Muscle of leg (tissue), 9 donors: ENCODE measurements around the gene PTPN22. TPM values are rescaled to one million over a fixed set of nuclear protein-coding genes. Genes with fewer than 3 reads are reported as not detected.

Source experiments
- polyA plus RNA-seq, 8 donors: library from polyadenylated mRNA; unstranded; fragments of 120-200 nt; gene quantifications; one replicate each; pipeline versions ENCODE4 v1.2.1 to v1.2.3, GENCODE V29; 2013; ENCODE audit warnings: inconsistent platforms in 1 of 8, low replicate concordance in 1 of 8; ENCODE audit not compliant: insufficient read length in 8 of 8, insufficient read depth in 1 of 8
- total RNA-seq: library from RNA; stranded (reverse); fragments of 120-200 nt; gene quantifications from one replicate; pipeline ENCODE4 v1.2.4, GENCODE V29; 2013

The PTPN22 gene
- total and polyA plus RNA-seq, 9 donors = 0.20 to 0.65 (median 0.37) TPM

Other genes with a start within 250 kb of the PTPN22 start
- gene PHTF1, start 112.2 kb downstream of the PTPN22 start, total RNA-seq = 10.9 TPM
- 10 to 100 TPM; 10.1 to 15.9 (median 11.6) TPM for gene PHTF1, start 112.2 kb downstream of the PTPN22 start, polyA plus RNA-seq
- 11.9 TPM for gene RSBN1, start 59.2 kb downstream of the PTPN22 start, total RNA-seq
- gene RSBN1, start 59.2 kb downstream of the PTPN22 start, polyA plus RNA-seq = 10 to 100 TPM in 7 of 8 donors, 1 to 10 TPM in 1; 9.9 to 15.3 (median 11.1) TPM
- 0.75 TPM for gene BCL2L15, start 15.9 kb upstream of the PTPN22 start, total RNA-seq
- gene BCL2L15, start 15.9 kb upstream of the PTPN22 start, polyA plus RNA-seq = 1 to 10 TPM in 1 of 8 donors, under 1 TPM in 7; 0.16 to 1.6 (median 0.56) TPM
- gene AP4B1, start 33.1 kb upstream of the PTPN22 start, total RNA-seq = 20.2 TPM
- gene AP4B1, start 33.1 kb upstream of the PTPN22 start, polyA plus RNA-seq = 10 to 100 TPM; 18.5 to 34.0 (median 23.3) TPM
- gene DCLRE1B, start 33.6 kb upstream of the PTPN22 start, total RNA-seq = 5.2 TPM
- 10 to 100 TPM in 1 of 8 donors, 1 to 10 TPM in 7; 7.8 to 11.6 (median 9.0) TPM for gene DCLRE1B, start 33.6 kb upstream of the PTPN22 start, polyA plus RNA-seq
- gene HIPK1, start 57.6 kb upstream of the PTPN22 start, total RNA-seq = 17.1 TPM
- 10 to 100 TPM; 23.1 to 29.8 (median 27.6) TPM for gene HIPK1, start 57.6 kb upstream of the PTPN22 start, polyA plus RNA-seq
- gene OLFML3, start 107.8 kb upstream of the PTPN22 start, total RNA-seq = 194 TPM
- gene OLFML3, start 107.8 kb upstream of the PTPN22 start, polyA plus RNA-seq = 100 to 1,000 TPM; 114 to 220 (median 182) TPM